HepG2 (cell line): Measurements from ENCODE around the gene TH. TPM values are rescaled to one million over a fixed set of nuclear protein-coding genes. Genes with fewer than 3 reads are reported as not detected.

Experiments used
- ATAC-seq: fragments of 200-7000 bp; cut with Tn5 transposase; 3 replicates; pipeline ENCODE4 v1.9.1; 2020; ENCODE audit warnings: mild to moderate bottlenecking, moderate library complexity
- BruUV-seq: library from RNA; stranded (reverse); fragments of 400-500 nt; replicated peaks from 2 replicates; lab custom pipeline; 2021; lab: Mats Ljungman, UMichigan
- CTCF ChIA-PET: fragments of 300-600 bp; formaldehyde crosslinking; extraction: SDS; loops from one replicate; lab custom pipeline; 2021; ENCODE audit warnings: low total read pairs, inconsistent platforms, low intra/inter-chr PET ratio; lab: Yijun Ruan, JAX
- POLR2A ChIA-PET: fragments of 350-600 bp; sonication (Branson Sonifier 250); formaldehyde crosslinking; loops from one replicate; lab custom pipeline; 2020; ENCODE audit warnings: antibody characterized with exemption, inconsistent platforms; lab: Yijun Ruan, JAX
- DNase-seq: peaks from one replicate; pipeline ENCODE4 v3.0.0-alpha.2; 2015; ENCODE audit warnings: low spot score
- FAIRE-seq: peaks from 3 replicates; lab custom pipeline; 2011; peaks lifted over from hg19 to GRCh38; lab: Jason Lieb, UNC
- H2AFZ ChIP-seq: one replicate; pipeline ENCODE4 v1.6.1; 2011; ENCODE audit warnings: low read length, inconsistent platforms
- H3K27ac ChIP-seq: fragments of 300-600 bp; 3 replicates; pipeline ENCODE4 v1.8.0; 2011; ENCODE audit warnings: mixed run types, mild to moderate bottlenecking, mixed read lengths, low read length, inconsistent platforms; ENCODE audit not compliant: insufficient read depth; ENCODE audit errors: extremely low read length
- H3K27me3 ChIP-seq, 2 experiments: fragments of 200-600 bp in 1 of 2; 2 replicates in 1 of 2; 3 replicates in 1 of 2; pipeline versions ENCODE4 v1.6.0 to v1.8.0; 2011; ENCODE audit warnings: low read length in 2 of 2, mild to moderate bottlenecking in 2 of 2, moderate library complexity in 2 of 2, inconsistent platforms in 1 of 2; ENCODE audit not compliant: insufficient read depth in 2 of 2, control insufficient read depth in 1 of 2
- H3K36me3 ChIP-seq, 2 experiments: fragments of 200-600 bp in 1 of 2; replicated peaks in 1 of 2; 2 replicates in 1 of 2; 3 replicates in 1 of 2; pipeline versions ENCODE4 v1.5.1 to v1.8.0; 2011; ENCODE audit warnings: low read length in 2 of 2, inconsistent platforms in 1 of 2; ENCODE audit not compliant: insufficient read depth in 2 of 2, control insufficient read depth in 1 of 2
- H3K4me1 ChIP-seq: 2 replicates; pipeline ENCODE4 v1.5.1; 2012; ENCODE audit warnings: low read length, inconsistent platforms; ENCODE audit not compliant: insufficient read depth
- H3K4me2 ChIP-seq: 2 replicates; pipeline ENCODE4 v1.6.0; 2011; ENCODE audit warnings: low read depth, low read length, inconsistent platforms
- H3K4me3 ChIP-seq, 3 experiments: fragments of 200-600 bp in 1 of 3; sonication (generic), shearing (Covaris generic) in 1 of 3; replicated peaks in 1 of 3; 2 replicates each; pipeline ENCODE4 v1.5.1; 2011 to 2016; ENCODE audit warnings: low read length in 3 of 3, inconsistent platforms in 2 of 3, low read depth in 2 of 3, mild to moderate bottlenecking in 2 of 3, control low read depth in 1 of 3, mixed read lengths in 1 of 3; ENCODE audit not compliant: insufficient read depth in 1 of 3
- H3K79me2 ChIP-seq: one replicate; pipeline ENCODE4 v1.6.1; 2011; ENCODE audit warnings: low read length, inconsistent platforms; ENCODE audit not compliant: insufficient read depth
- H3K9ac ChIP-seq: 2 replicates; pipeline ENCODE4 v1.6.0; 2011; ENCODE audit warnings: mild to moderate bottlenecking, low read depth, low read length, inconsistent platforms; ENCODE audit not compliant: insufficient read depth
- H3K9me3 ChIP-seq: 2 replicates; pipeline ENCODE4 v1.5.1; 2012; ENCODE audit warnings: mild to moderate bottlenecking, low read length
- H4K20me1 ChIP-seq: 2 replicates; pipeline ENCODE4 v1.6.0; 2011; ENCODE audit warnings: inconsistent platforms, mild to moderate bottlenecking, low read length, moderate library complexity; ENCODE audit not compliant: insufficient read depth
- XRCC5 ChIP-seq: fragments of 200-400 bp; formaldehyde crosslinking; optimal IDR thresholded peaks from 2 replicates; pipeline ENCODE3; 2017; ENCODE audit warnings: mild to moderate bottlenecking, low read length
- WGBS: methylation state at CpG from one replicate; pipeline ENCODE4 v1.1.6; 2017; ENCODE audit warnings: low lambda C conversion rate; 5-methylcytosine and 5-hydroxymethylcytosine counted together
- in situ Hi-C: cut with HindIII; loops from 2 replicates; pipeline ENCODE4 v1.10.0; 2017; ENCODE audit warnings: low pct_unique_long_range_greater_than_20kb; ENCODE audit not compliant: extremely low pct_ligation_motif_present
- intact Hi-C: fragments of 100-400 bp; cut with micrococcal nuclease; formaldehyde crosslinking; loops from one replicate; pipeline ENCODE4 v1.10.0; 2022; ENCODE audit not compliant: unreplicated experiment
- polyA plus RNA-seq, 8 experiments: library from polyadenylated mRNA; depleted of rRNA in 3 of 8; stranded (reverse) in 7 of 8; unstranded in 1 of 8; fragments of >200 nt; fragmentation: Illumina TruSeq in 4 of 8; extraction: Trizol in 4 of 8; gene quantifications; 2 replicates each; pipeline versions ENCODE4 v1.2.1 to v1.2.3, GENCODE V29; 2011 to 2016; ENCODE audit warnings: low read depth in 4 of 8, missing spikeins in 1 of 8, mixed read lengths in 1 of 8; ENCODE audit not compliant: insufficient read depth in 1 of 8
- total RNA-seq, 5 experiments: library from RNA; depleted of rRNA; stranded (reverse); fragments of >200 nt; fragmentation: Illumina TruSeq; extraction: Trizol; gene quantifications; 2 replicates each; pipeline ENCODE4 v1.2.3, GENCODE V29; 2016; ENCODE audit warnings: low read depth in 1 of 5
- TF ChIP-seq, protein P1 (sequence below): sonication (generic); formaldehyde crosslinking; IDR thresholded peaks from 2 replicates; pipeline ENCODE4; 2020; ENCODE audit warnings: missing genetic modification reagents, mild to moderate bottlenecking, borderline replicate concordance

The TH gene
- total and polyA plus RNA-seq, 2 of the 13 experiments (the other 11 are each of a cell fraction or from before 2014, with no cell fraction given), result 0.36 TPM; not detected in 1

DNA sequence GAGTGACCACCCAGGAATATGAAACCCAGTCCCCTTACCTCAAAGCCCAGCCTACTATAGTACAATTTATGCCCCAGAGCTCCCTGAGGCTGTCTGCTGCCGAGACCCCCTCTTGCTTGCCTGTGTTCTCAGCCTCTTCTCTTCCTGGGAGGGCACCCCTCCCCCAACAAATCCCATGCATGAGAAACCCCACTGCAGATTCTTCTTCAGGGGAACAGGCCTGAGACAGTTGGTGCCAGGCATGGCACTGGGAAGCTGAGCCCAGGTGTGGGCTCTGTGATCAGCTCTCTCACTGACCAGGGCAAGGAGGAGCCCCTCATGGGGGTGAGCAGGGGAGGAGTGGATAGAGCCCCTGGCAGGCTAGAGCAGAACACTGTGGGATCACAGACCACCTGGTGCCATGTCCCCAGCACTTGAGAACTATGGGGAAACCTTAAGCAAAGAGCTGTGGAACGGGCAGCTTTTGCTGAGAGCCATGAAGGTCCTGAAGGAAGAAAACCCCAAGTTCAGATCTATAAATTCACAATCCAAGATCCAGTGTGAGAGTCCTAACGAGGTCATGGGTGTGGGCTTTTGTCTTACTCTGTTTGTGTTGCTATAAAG, 46.5 kb upstream of the TH start:
- POLR2A ChIA-PET, result no interaction called here
- H3K4me1 ChIP-seq, result peaks cover 59% of the 10 kb centered on the region
- no peak for ATAC-seq
- H3K4me2 ChIP-seq, result no peak overlapping the region
- CTCF ChIA-PET, result no interaction called here
- H3K9me3 ChIP-seq, result no peaks in the 10 kb centered on the region
- 43% methylated on average over 3 of the region's 3 CpGs for WGBS
- no peaks in the 10 kb centered on the region for H4K20me1 ChIP-seq
- H3K27ac ChIP-seq, result no peak overlapping the region
- H3K36me3 ChIP-seq, result no peaks in the 10 kb centered on the region
- in situ Hi-C loops, result loop anchor here (25.0 kb wide), 1 partner anchor 519 kb away; no protein-coding TSS in a partner anchor
- FAIRE-seq, result no peak
- no peak overlapping the region for H2AFZ ChIP-seq
- no peak for TF ChIP-seq XRCC5
- TF ChIP-seq, protein P1, sequence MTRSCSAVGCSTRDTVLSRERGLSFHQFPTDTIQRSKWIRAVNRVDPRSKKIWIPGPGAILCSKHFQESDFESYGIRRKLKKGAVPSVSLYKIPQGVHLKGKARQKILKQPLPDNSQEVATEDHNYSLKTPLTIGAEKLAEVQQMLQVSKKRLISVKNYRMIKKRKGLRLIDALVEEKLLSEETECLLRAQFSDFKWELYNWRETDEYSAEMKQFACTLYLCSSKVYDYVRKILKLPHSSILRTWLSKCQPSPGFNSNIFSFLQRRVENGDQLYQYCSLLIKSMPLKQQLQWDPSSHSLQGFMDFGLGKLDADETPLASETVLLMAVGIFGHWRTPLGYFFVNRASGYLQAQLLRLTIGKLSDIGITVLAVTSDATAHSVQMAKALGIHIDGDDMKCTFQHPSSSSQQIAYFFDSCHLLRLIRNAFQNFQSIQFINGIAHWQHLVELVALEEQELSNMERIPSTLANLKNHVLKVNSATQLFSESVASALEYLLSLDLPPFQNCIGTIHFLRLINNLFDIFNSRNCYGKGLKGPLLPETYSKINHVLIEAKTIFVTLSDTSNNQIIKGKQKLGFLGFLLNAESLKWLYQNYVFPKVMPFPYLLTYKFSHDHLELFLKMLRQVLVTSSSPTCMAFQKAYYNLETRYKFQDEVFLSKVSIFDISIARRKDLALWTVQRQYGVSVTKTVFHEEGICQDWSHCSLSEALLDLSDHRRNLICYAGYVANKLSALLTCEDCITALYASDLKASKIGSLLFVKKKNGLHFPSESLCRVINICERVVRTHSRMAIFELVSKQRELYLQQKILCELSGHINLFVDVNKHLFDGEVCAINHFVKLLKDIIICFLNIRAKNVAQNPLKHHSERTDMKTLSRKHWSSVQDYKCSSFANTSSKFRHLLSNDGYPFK (CRISPR knock-in tag), result no peak
- H3K27me3 ChIP-seq, result peaks cover 0 to 21% of the 10 kb centered on the region in 2 experiments; a peak in 4 of 5 replicates
- BruUV-seq, result no TSS peak
- no peak for DNase-seq
- intact Hi-C loops, result loop anchor here (10.0 kb wide), 1 partner anchor 47 kb away; no protein-coding TSS in a partner anchor
- H3K4me3 ChIP-seq, result no peak overlapping the region
- H3K79me2 ChIP-seq, result no peaks in the 10 kb centered on the region
- H3K9ac ChIP-seq, result no peak overlapping the region
